ENCODE data around the gene CIDEC. TPM values are rescaled to one million over a fixed set of nuclear protein-coding genes. Genes with fewer than 3 reads are reported as not detected.

Gene CIDEC
- total and polyA plus RNA-seq, 5 donors from 2014 or later: not detected

- H3K9me3 Mint-ChIP-seq: peaks cover 0 to 2% (median 0%) of the 10 kb centered on the region in 7 donors
Measured at GRCh38 chr3:9890249-9891071, 10.4 kb upstream of the CIDEC start, which contains the start of gene JAGN1. Gene JAGN1, plus strand, starts transcription at chr3:9890610. Its CDS starts 113 bp downstream, at chr3:9890723.

GRCh38 chr3:9889405-9889804 is 9.4 kb upstream of the CIDEC start:
- Mint-ChIP-seq H3K9me3 (no peaks in the 10 kb centered on the region), H3K36me3 (peaks cover 19% of the 10 kb centered on the region)

More at GRCh38 chr3:9890249-9891071, 10.4 kb upstream of the CIDEC start, which contains the start of gene JAGN1:
- H3K4me1 Mint-ChIP-seq: peaks cover 25 to 46% (median 36%) of the 10 kb centered on the region in 4 donors
- peaks cover 14% of the 10 kb centered on the region for H3K36me3 ChIP-seq (ENCODE audit: control insufficient read depth, insufficient read depth, low read length)
- peak; percentile 85 to 87 for ATAC-seq (ENCODE audit: low read depth in 2 of 2)
- H3K4me3 Mint-ChIP-seq: peak within 1 kb of the TSS; percentile 90 to 98 (median 96)
- peaks cover 25% of the 10 kb centered on the region for H3K36me3 Mint-ChIP-seq
- peak; percentile 84 to 94 (median 88) for DNase-seq
- H3K27me3 Mint-ChIP-seq: no peaks in the 10 kb centered on the region
- peak within 1 kb of the TSS; percentile 99 for H3K27ac ChIP-seq (ENCODE audit: insufficient read depth, low read length, poor library complexity, severe bottlenecking)
- peak within 1 kb of the TSS; percentile 95 for H3K4me3 ChIP-seq (ENCODE audit: low read depth, low read length)
- peak within 1 kb of the TSS; percentile 98 to 99 (median 99) for H3K27ac Mint-ChIP-seq
- H3K27me3 ChIP-seq (ENCODE audit: control insufficient read depth, insufficient read depth, low read length): no peaks in the 10 kb centered on the region
- H3K4me1 ChIP-seq (ENCODE audit: control insufficient read depth, insufficient read depth, low read length, poor library complexity, severe bottlenecking): peaks cover 25% of the 10 kb centered on the region
- no peaks in the 10 kb centered on the region for H3K9me3 ChIP-seq (ENCODE audit: control insufficient read depth in 2 of 2, low read length in 2 of 2)

GRCh38 chr3:9888540-9888939 is 8.5 kb upstream of the CIDEC start:
- no peak overlapping the region for H3K4me3 ChIP-seq (ENCODE audit: low read depth, low read length)
- H3K36me3 ChIP-seq (ENCODE audit: control insufficient read depth, insufficient read depth, low read length): peaks cover 12% of the 10 kb centered on the region
- peaks cover 12 to 32% (median 24%) of the 10 kb centered on the region in 4 donors for H3K4me1 Mint-ChIP-seq
- H3K27ac ChIP-seq (ENCODE audit: insufficient read depth, low read length, poor library complexity, severe bottlenecking): no peak overlapping the region
- H3K36me3 Mint-ChIP-seq: peaks cover 12% of the 10 kb centered on the region
- H3K9me3 Mint-ChIP-seq: no peaks in the 10 kb centered on the region
- no peaks in the 10 kb centered on the region for H3K27me3 ChIP-seq (ENCODE audit: control insufficient read depth, insufficient read depth, low read length)
- peaks cover 22% of the 10 kb centered on the region for H3K4me1 ChIP-seq (ENCODE audit: control insufficient read depth, insufficient read depth, low read length, poor library complexity, severe bottlenecking)
- H3K27ac Mint-ChIP-seq: no peak overlapping the region
- peak overlapping the region in 2 of 4 donors; percentile 27 to 90 for H3K4me3 Mint-ChIP-seq
- no peaks in the 10 kb centered on the region for H3K27me3 Mint-ChIP-seq
- DNase-seq (no peak), ATAC-seq (ENCODE audit: low read depth in 2 of 2) (no peak)
- no peaks in the 10 kb centered on the region for H3K9me3 ChIP-seq (ENCODE audit: control insufficient read depth in 2 of 2, low read length in 2 of 2)

More at GRCh38 chr3:9889405-9889804, 9.4 kb upstream of the CIDEC start:
- Mint-ChIP-seq H3K4me1 (peaks cover 19 to 40% (median 30%) of the 10 kb centered on the region in 4 donors), H3K4me3 (peak overlapping the region in 3 of 4 donors; percentile 2 to 97 (median 90)), H3K27me3 (no peaks in the 10 kb centered on the region), H3K27ac (peak overlapping the region; percentile 52 to 99 (median 98))
- DNase-seq (no peak), ATAC-seq (ENCODE audit: low read depth in 2 of 2) (no peak)
- peak overlapping the region; percentile 99 for H3K27ac ChIP-seq (ENCODE audit: insufficient read depth, low read length, poor library complexity, severe bottlenecking)
- H3K9me3 ChIP-seq (ENCODE audit: control insufficient read depth in 2 of 2, low read length in 2 of 2): no peaks in the 10 kb centered on the region
- no peaks in the 10 kb centered on the region for H3K27me3 ChIP-seq (ENCODE audit: control insufficient read depth, insufficient read depth, low read length)
- no peak overlapping the region for H3K4me3 ChIP-seq (ENCODE audit: low read depth, low read length)
- H3K4me1 ChIP-seq (ENCODE audit: control insufficient read depth, insufficient read depth, low read length, poor library complexity, severe bottlenecking): peaks cover 25% of the 10 kb centered on the region
- H3K36me3 ChIP-seq (ENCODE audit: control insufficient read depth, insufficient read depth, low read length): peaks cover 14% of the 10 kb centered on the region

DNA sequence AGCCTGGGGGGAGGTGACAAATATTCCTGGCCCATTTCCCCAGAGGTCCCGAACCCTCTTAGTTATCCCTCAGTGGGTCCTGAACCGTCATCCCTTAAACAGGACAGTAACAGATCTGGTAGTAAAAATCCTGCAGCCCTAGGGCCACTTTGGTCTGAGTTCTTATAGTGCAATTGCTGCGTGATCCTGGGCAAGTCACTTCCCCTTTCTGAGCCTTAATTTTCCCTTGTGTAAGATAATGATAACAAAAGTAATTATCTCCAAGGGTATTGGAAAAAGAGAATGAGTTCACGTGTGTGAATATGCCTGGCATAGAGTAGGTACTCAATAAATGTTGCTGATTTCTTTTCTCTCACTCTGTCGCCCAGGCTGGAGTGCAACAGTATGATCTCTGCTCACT is 7.4 kb upstream of the CIDEC start:
- Mint-ChIP-seq H3K9me3 (no peaks in the 10 kb centered on the region), H3K4me1 (peaks cover 3 to 24% (median 15%) of the 10 kb centered on the region in 4 donors), H3K27me3 (no peaks in the 10 kb centered on the region), H3K27ac (no peak overlapping the region), H3K36me3 (peaks cover 3% of the 10 kb centered on the region), H3K4me3 (no peak overlapping the region)
- H3K27me3 ChIP-seq (ENCODE audit: control insufficient read depth, insufficient read depth, low read length): no peaks in the 10 kb centered on the region
- no peak overlapping the region for H3K4me3 ChIP-seq (ENCODE audit: low read depth, low read length)
- DNase-seq (no peak), ATAC-seq (ENCODE audit: low read depth in 2 of 2) (no peak)
- H3K36me3 ChIP-seq (ENCODE audit: control insufficient read depth, insufficient read depth, low read length): peaks cover 2% of the 10 kb centered on the region
- H3K9me3 ChIP-seq (ENCODE audit: control insufficient read depth in 2 of 2, low read length in 2 of 2): no peaks in the 10 kb centered on the region
- H3K27ac ChIP-seq (ENCODE audit: insufficient read depth, low read length, poor library complexity, severe bottlenecking): no peak overlapping the region
- H3K4me1 ChIP-seq (ENCODE audit: control insufficient read depth, insufficient read depth, low read length, poor library complexity, severe bottlenecking): peaks cover 22% of the 10 kb centered on the region

DNA sequence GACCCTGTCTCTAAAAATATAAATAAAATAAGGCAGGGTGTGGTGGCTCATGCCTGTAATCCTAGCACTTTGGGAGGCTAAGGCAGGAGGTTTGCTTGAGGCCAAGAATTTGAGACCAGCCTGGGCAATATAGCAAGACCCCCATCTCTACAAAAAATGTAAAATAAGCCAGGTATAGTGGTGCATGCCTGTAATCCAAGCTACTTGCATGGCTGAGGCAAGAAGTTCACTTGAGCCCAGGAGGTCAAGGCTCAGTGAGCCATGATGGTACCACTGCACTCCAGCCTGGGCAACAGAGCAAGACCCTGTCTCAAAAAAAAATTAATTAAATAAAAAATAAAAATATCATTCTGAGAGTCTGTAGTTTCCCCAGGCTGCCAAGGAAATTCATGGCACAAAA is 6.3 kb upstream of the CIDEC start:
- no peaks in the 10 kb centered on the region for H3K36me3 Mint-ChIP-seq
- H3K9me3 ChIP-seq (ENCODE audit: control insufficient read depth in 2 of 2, low read length in 2 of 2): no peaks in the 10 kb centered on the region
- DNase-seq (no peak), ATAC-seq (ENCODE audit: low read depth in 2 of 2) (no peak)
- no peak overlapping the region for H3K27ac Mint-ChIP-seq
- peaks cover 15% of the 10 kb centered on the region for H3K4me1 ChIP-seq (ENCODE audit: control insufficient read depth, insufficient read depth, low read length, poor library complexity, severe bottlenecking)
- no peaks in the 10 kb centered on the region for H3K9me3 Mint-ChIP-seq
- H3K27me3 ChIP-seq (ENCODE audit: control insufficient read depth, insufficient read depth, low read length): no peaks in the 10 kb centered on the region
- H3K4me1 Mint-ChIP-seq: peaks cover 0 to 16% (median 8%) of the 10 kb centered on the region in 4 donors
- peaks cover 5% of the 10 kb centered on the region for H3K27me3 Mint-ChIP-seq
- H3K4me3 ChIP-seq (ENCODE audit: low read depth, low read length): no peak overlapping the region
- no peaks in the 10 kb centered on the region for H3K36me3 ChIP-seq (ENCODE audit: control insufficient read depth, insufficient read depth, low read length)
- no peak overlapping the region for H3K27ac ChIP-seq (ENCODE audit: insufficient read depth, low read length, poor library complexity, severe bottlenecking)
- H3K4me3 Mint-ChIP-seq: no peak overlapping the region

DNA sequence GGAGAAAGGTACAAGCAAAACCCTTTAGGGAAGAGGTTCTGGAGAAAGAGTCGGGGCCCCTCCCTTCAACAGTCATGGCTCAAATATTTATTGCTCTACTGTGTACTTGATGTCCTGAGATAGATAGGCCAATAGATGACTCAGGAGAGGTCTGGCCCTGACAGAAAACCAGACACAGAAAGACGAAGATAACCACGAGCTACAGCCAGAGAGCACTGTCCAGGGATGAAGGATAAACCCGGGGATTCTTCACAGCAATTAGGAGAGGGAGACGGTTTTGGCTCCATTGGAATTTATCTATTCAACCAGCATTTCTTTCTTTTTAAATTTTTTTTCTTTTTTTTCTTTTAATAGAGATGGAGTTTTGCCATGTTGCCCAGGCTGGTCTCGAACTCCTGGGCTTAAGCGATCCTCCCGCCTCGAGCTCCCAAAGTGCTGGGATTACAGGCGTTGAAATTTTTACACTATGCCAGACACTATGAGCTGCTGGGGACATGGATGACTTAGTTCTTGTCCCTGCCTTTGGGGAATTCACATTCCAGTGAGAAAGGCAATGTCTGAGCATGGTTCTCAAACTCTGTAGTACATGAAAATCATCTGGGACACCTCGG is 4.6 kb upstream of the CIDEC start:
- Histone ChIP-seq H3K27ac (ENCODE audit: insufficient read depth, low read length, poor library complexity, severe bottlenecking) (no peak overlapping the region), H3K27me3 (ENCODE audit: control insufficient read depth, insufficient read depth, low read length) (no peaks in the 10 kb centered on the region), H3K36me3 (ENCODE audit: control insufficient read depth, insufficient read depth, low read length) (no peaks in the 10 kb centered on the region), H3K9me3 (ENCODE audit: control insufficient read depth in 2 of 2, low read length in 2 of 2) (no peaks in the 10 kb centered on the region), H3K4me1 (ENCODE audit: control insufficient read depth, insufficient read depth, low read length, poor library complexity, severe bottlenecking) (no peaks in the 10 kb centered on the region), H3K4me3 (ENCODE audit: low read depth, low read length) (no peak overlapping the region)
- H3K4me3 Mint-ChIP-seq: no peak overlapping the region
- no peaks in the 10 kb centered on the region for H3K9me3 Mint-ChIP-seq
- no peaks in the 10 kb centered on the region for H3K36me3 Mint-ChIP-seq
- H3K4me1 Mint-ChIP-seq: peaks cover 0 to 5% (median under 1%) of the 10 kb centered on the region in 4 donors
- H3K27me3 Mint-ChIP-seq: peaks cover 5% of the 10 kb centered on the region
- H3K27ac Mint-ChIP-seq: no peak overlapping the region
- no peak for DNase-seq
- ATAC-seq (ENCODE audit: low read depth in 2 of 2): no peak

DNA sequence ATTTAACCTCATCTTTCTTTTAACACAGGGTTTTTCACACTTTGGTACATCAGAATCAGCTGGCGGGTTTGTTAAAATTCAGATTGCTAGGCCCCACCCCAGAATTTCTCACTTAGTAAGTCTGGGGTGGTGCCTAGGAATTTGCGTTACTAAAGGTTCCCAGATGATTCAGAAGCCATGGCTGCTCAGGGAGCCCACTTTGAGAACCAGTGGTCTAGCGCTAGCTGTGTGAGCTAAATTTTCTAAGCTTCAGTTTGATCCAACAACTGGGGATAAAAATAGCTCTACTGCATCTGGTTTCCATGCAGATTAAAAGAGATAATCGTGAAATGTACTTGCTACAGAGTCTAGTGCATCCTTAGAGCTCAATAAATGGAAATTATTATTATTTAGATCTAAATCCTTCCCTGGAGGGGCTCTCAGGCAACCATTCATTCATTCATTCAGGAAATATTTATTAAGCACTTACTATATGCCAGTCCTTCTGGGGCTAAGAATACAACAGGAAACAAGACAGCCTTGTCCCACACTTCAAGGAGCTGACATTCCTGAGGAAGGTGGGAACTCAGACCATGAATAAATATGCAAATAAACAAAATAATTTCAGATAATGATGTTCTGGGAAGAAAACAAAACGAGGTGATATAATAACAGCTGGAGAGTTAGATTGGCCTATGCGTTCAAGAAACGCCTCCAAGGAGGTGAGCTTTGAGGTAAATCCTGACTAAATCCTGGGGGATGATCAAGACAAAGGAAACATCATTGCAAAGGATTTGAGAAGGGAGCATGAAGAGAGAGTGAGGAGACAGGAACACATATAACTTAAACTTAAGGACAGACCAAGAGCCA is 3.9 kb upstream of the CIDEC start:
- Histone ChIP-seq H3K9me3 (ENCODE audit: control insufficient read depth in 2 of 2, low read length in 2 of 2) (no peaks in the 10 kb centered on the region), H3K4me1 (ENCODE audit: control insufficient read depth, insufficient read depth, low read length, poor library complexity, severe bottlenecking) (no peaks in the 10 kb centered on the region), H3K4me3 (ENCODE audit: low read depth, low read length) (no peak overlapping the region), H3K27me3 (ENCODE audit: control insufficient read depth, insufficient read depth, low read length) (no peaks in the 10 kb centered on the region), H3K27ac (ENCODE audit: insufficient read depth, low read length, poor library complexity, severe bottlenecking) (no peak overlapping the region), H3K36me3 (ENCODE audit: control insufficient read depth, insufficient read depth, low read length) (no peaks in the 10 kb centered on the region)
- Mint-ChIP-seq H3K4me3 (no peak overlapping the region), H3K4me1 (no peaks in the 10 kb centered on the region), H3K9me3 (no peaks in the 10 kb centered on the region), H3K27me3 (peaks cover 5% of the 10 kb centered on the region), H3K27ac (no peak overlapping the region), H3K36me3 (no peaks in the 10 kb centered on the region)
- DNase-seq (no peak), ATAC-seq (ENCODE audit: low read depth in 2 of 2) (no peak)

All from CD4-positive, CD25-positive, alpha-beta regulatory T cell (primary cell).